Measurements from ENCODE around the gene PTPRJ. TPM values are rescaled to one million over a fixed set of nuclear protein-coding genes. Genes with fewer than 3 reads are reported as not detected.

Gene PTPRJ
- total RNA-seq, 1 experiment from 2014 or later, result 43.7 TPM

DNA sequence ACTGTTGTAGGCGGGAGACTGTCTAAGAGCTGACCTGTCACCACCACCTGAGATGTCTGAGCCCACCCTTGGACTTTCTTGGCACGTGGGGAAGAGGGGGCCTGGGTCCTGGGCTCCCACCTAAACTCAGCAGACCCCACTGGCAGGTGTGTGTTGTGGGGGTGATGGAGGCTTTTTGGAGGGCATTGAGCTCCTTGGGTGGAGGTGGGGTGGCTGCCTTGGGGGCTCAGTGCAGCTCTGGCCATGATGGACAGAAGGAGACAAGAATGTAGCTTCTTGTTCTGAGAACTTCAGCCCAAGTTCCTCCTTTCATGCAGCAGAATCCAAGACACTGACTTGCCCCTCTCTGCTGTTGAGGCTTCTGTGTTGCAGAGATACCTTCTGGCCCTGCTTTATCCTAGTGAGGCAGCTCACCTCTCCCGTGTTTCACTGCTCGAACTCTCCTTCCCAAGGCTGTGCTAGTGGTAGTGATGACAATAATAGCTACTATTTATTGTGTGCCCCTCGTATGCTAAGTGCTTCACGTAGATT is 119.6 kb downstream of the PTPRJ start:
- no peak for TF ChIP-seq EZH2 (IDR thresholded peaks at IDR 0.05; ENCODE audit: low read depth)
- TF ChIP-seq, protein P1, sequence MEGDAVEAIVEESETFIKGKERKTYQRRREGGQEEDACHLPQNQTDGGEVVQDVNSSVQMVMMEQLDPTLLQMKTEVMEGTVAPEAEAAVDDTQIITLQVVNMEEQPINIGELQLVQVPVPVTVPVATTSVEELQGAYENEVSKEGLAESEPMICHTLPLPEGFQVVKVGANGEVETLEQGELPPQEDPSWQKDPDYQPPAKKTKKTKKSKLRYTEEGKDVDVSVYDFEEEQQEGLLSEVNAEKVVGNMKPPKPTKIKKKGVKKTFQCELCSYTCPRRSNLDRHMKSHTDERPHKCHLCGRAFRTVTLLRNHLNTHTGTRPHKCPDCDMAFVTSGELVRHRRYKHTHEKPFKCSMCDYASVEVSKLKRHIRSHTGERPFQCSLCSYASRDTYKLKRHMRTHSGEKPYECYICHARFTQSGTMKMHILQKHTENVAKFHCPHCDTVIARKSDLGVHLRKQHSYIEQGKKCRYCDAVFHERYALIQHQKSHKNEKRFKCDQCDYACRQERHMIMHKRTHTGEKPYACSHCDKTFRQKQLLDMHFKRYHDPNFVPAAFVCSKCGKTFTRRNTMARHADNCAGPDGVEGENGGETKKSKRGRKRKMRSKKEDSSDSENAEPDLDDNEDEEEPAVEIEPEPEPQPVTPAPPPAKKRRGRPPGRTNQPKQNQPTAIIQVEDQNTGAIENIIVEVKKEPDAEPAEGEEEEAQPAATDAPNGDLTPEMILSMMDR (conservative IDR thresholded peaks at IDR 0.05), result no peak
- no peak overlapping the region for H3K4me3 ChIP-seq
- H3K27ac ChIP-seq, result no peak overlapping the region
- POLR2A ChIA-PET (ENCODE audit: unreplicated experiment), result interaction anchor here (0.5 to 0.8 kb wide), 5 partner anchors 28 to 230 kb away, joined by 3 to 9 read pairs (median 3); no protein-coding TSS in a partner anchor
- CTCF ChIA-PET, result interaction anchor here (0.7 kb wide), 1 partner anchor 581 kb away, joined by 9 read pairs; no protein-coding TSS in a partner anchor
- peaks cover 23% of the 10 kb centered on the region for H3K4me1 ChIP-seq (replicated peaks; ENCODE audit: insufficient read depth)
- H4K20me1 ChIP-seq (ENCODE audit: insufficient read depth), result no peaks in the 10 kb centered on the region
- no peaks in the 10 kb centered on the region for H3K27me3 ChIP-seq (ENCODE audit: insufficient read depth, low read depth)
- peaks cover 16% of the 10 kb centered on the region; the same call in 1 of the 2 replicates for H3F3A ChIP-seq (ENCODE audit: insufficient read depth, low read depth)
- no peak overlapping the region for H2AFZ ChIP-seq
- no peaks in the 10 kb centered on the region for H3K36me3 ChIP-seq (ENCODE audit: low read depth)
- DNase-seq, result no peak
- peaks cover 87% of the 10 kb centered on the region for H3K79me2 ChIP-seq (ENCODE audit: low read depth)
- BruUV-seq (replicated peaks), result no TSS peak
- intact Hi-C loops (cut with micrococcal nuclease; ENCODE audit: unreplicated experiment), result no loop called here
- no peak overlapping the region for H3K4me2 ChIP-seq
- no peaks in the 10 kb centered on the region for H3K9me2 ChIP-seq (ENCODE audit: insufficient read depth)
- no peaks in the 10 kb centered on the region for H3K9me3 ChIP-seq (ENCODE audit: insufficient read depth, low read depth)

DNA sequence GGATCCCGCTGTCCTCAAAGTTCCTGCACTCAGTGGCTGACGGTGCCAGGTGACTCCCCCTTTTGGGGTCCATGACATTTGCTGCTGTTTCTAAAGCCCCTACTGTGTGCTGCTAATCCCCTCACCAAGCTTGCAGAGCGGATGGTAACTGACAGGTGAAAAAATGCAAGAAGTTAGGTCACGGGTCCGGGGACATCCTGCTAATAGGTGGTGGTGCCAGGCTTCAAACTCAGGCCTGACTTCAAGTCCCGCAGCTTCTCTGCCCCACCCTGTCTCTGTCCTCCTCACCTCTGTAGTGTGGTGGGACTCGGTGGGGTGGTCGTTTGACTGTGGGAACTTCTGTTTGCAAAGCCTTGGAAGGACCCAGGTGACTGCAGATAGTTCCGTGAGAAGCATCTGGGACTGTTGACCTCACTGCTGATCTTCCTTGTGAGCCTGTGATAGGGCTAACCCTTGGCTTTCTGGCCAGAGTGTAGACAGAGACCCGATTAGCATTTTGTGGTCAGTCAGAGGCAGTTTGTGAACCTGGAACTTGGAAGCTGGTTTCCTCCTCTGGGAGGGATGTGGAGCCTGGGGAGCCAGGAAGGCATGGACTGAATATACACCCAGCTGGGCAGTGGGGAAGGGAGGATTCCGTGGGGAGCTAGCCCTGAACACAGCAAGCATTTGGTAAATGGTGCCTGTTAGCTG is 120.8 kb downstream of the PTPRJ start:
- no peaks in the 10 kb centered on the region for H3K36me3 ChIP-seq (ENCODE audit: low read depth)
- POLR2A ChIA-PET (ENCODE audit: unreplicated experiment), result no interaction called here
- DNase-seq, result no peak
- no peaks in the 10 kb centered on the region for H3K9me2 ChIP-seq (ENCODE audit: insufficient read depth)
- H3F3A ChIP-seq (ENCODE audit: insufficient read depth, low read depth), result peaks cover 14% of the 10 kb centered on the region; the same call in 1 of the 2 replicates
- CTCF ChIA-PET, result no interaction called here
- TF ChIP-seq, protein P1 (conservative IDR thresholded peaks at IDR 0.05), result no peak
- TF ChIP-seq EZH2 (IDR thresholded peaks at IDR 0.05; ENCODE audit: low read depth), result no peak
- H3K27ac ChIP-seq, result no peak overlapping the region
- no peak overlapping the region for H2AFZ ChIP-seq
- peaks cover 82% of the 10 kb centered on the region for H3K79me2 ChIP-seq (ENCODE audit: low read depth)
- H4K20me1 ChIP-seq (ENCODE audit: insufficient read depth), result no peaks in the 10 kb centered on the region
- no peaks in the 10 kb centered on the region for H3K9me3 ChIP-seq (ENCODE audit: insufficient read depth, low read depth)
- no peaks in the 10 kb centered on the region for H3K27me3 ChIP-seq (ENCODE audit: insufficient read depth, low read depth)
- intact Hi-C loops (cut with micrococcal nuclease; ENCODE audit: unreplicated experiment), result no loop called here
- H3K4me1 ChIP-seq (replicated peaks; ENCODE audit: insufficient read depth), result peaks cover 20% of the 10 kb centered on the region
- H3K4me2 ChIP-seq, result no peak overlapping the region
- BruUV-seq (replicated peaks), result no TSS peak
- no peak overlapping the region for H3K4me3 ChIP-seq

DNA sequence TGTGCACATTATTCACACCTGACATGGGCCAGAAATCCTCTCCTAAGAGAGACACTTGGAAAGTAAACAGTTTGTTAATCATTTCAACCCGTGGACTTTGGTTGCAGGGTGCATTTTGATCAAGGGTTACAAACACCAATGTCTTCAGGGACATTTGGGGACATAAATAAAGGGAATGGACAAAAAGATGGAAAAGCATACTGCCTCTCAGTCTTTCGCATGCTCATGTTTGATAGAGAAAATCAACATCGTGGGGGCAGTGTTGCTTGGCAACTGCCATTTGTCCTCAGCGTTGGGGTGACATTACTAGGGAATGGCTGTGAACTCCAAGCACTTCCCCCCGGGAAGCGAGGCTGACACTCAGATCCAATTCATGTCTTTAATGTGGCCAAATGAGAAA is 121.6 kb downstream of the PTPRJ start:
- Histone ChIP-seq H3K9me3 (ENCODE audit: insufficient read depth, low read depth) (no peaks in the 10 kb centered on the region), H3K36me3 (ENCODE audit: low read depth) (no peaks in the 10 kb centered on the region), H2AFZ (no peak overlapping the region), H3K27me3 (ENCODE audit: insufficient read depth, low read depth) (no peaks in the 10 kb centered on the region), H3K4me1 (replicated peaks; ENCODE audit: insufficient read depth) (peaks cover 18% of the 10 kb centered on the region), H3F3A (ENCODE audit: insufficient read depth, low read depth) (peaks cover 13% of the 10 kb centered on the region; the same call in 1 of the 2 replicates), H3K79me2 (ENCODE audit: low read depth) (peaks cover 79% of the 10 kb centered on the region), H3K9me2 (ENCODE audit: insufficient read depth) (no peaks in the 10 kb centered on the region), H3K4me3 (no peak overlapping the region), H4K20me1 (ENCODE audit: insufficient read depth) (no peaks in the 10 kb centered on the region), H3K4me2 (no peak overlapping the region), H3K27ac (no peak overlapping the region)
- no TSS peak for BruUV-seq (replicated peaks)
- POLR2A ChIA-PET (ENCODE audit: unreplicated experiment), result no interaction called here
- intact Hi-C loops (cut with micrococcal nuclease; ENCODE audit: unreplicated experiment), result no loop called here
- TF ChIP-seq, protein P1 (conservative IDR thresholded peaks at IDR 0.05), result no peak
- TF ChIP-seq EZH2 (IDR thresholded peaks at IDR 0.05; ENCODE audit: low read depth), result no peak
- no peak for DNase-seq
- CTCF ChIA-PET, result no interaction called here

Measured in PC-9 (cell line).